ENCODE results near the gene ZNF490. TPM values are rescaled to one million over a fixed set of nuclear protein-coding genes. Genes with fewer than 3 reads are reported as not detected.

Gene ZNF490
- total and polyA plus RNA-seq, 2 donors (not counting 1 experiment from before 2014, with no cell fraction given), result 5.7 to 21.2 TPM

DNA sequence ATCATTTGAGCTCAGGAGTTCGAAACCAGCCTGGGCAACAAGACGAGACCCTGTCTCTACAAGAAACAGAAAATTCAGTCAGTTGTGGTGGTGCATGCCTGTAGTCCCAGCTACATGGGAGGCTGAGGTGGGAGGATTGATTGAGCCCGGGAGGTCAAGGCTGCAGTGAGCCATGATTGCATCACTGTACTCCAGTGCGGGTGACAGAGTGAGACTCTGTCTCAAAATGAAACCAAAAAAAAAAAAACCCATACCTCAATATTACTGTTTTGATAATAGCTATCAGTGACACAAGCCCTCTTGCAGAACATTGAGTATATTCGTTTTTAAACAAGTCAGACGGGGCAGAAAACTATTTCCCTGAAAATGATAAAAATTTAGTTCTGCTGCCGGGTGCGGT is 16.3 kb upstream of the ZNF490 start:
- Histone ChIP-seq H3K79me2 (ENCODE audit: control insufficient read depth, insufficient read depth, low read length) (peaks cover 69% of the 10 kb centered on the region), H3K27ac (ENCODE audit: low read length in 2 of 2) (no peak overlapping the region), H4K20me1 (ENCODE audit: control insufficient read depth, insufficient read depth, low read length, poor library complexity, severe bottlenecking) (peaks cover 29% of the 10 kb centered on the region), H3K4me2 (replicated peaks; ENCODE audit: low read depth, low read length, poor library complexity, severe bottlenecking) (no peak overlapping the region), H3K9ac (ENCODE audit: low read length) (no peak overlapping the region), H2AFZ (ENCODE audit: insufficient read depth, low read depth, low read length, poor library complexity, severe bottlenecking) (no peak overlapping the region), H3K9me3 (ENCODE audit: control extremely low read depth in 1 of 3, control insufficient read depth in 2 of 3, insufficient read depth in 1 of 3, low read length in 2 of 3) (peaks cover 13 to 23% (median 15%) of the 10 kb centered on the region in 3 donors), H3K36me3 (replicated peaks in 1 of 2; ENCODE audit: control extremely low read depth in 1 of 2, control insufficient read depth in 1 of 2, extremely low read depth in 1 of 2, insufficient read depth in 2 of 2, low read length in 1 of 2) (peaks cover 23 to 58% of the 10 kb centered on the region in 2 experiments), H3K4me1 (ENCODE audit: control insufficient read depth in 2 of 2, insufficient read depth in 2 of 2, low read length in 2 of 2) (peaks cover 0 to 3% of the 10 kb centered on the region in 2 donors), H3K27me3 (replicated peaks in 1 of 4; ENCODE audit: control extremely low read depth in 1 of 4, control insufficient read depth in 3 of 4, insufficient read depth in 4 of 4, low read length in 3 of 4) (no peaks in the 10 kb centered on the region), H3K4me3 (ENCODE audit: control extremely low read depth in 1 of 5, extremely low read depth in 1 of 5, insufficient read depth in 1 of 5, low read depth in 2 of 5, low read length in 4 of 5) (no peak overlapping the region)
- H3K9me3 Mint-ChIP-seq (ENCODE audit: insufficient read depth), result peaks cover 6% of the 10 kb centered on the region
- no peaks in the 10 kb centered on the region for H3K27me3 Mint-ChIP-seq
- H3K27ac Mint-ChIP-seq, result no peak overlapping the region
- peaks cover 4% of the 10 kb centered on the region for H3K4me1 Mint-ChIP-seq
- POLR2A ChIA-PET, result no interaction called here
- CTCF ChIA-PET, result interaction anchor here (1.4 kb wide), 1 partner anchor 13 kb away, joined by 5 read pairs; no protein-coding TSS in a partner anchor
- intact Hi-C loops (cut with micrococcal nuclease), result no loop called here
- no peak overlapping the region for H3K4me3 Mint-ChIP-seq
- ATAC-seq (ENCODE audit: low read depth) (no peak), DNase-seq (no peak)
- 74% methylated on average over 4 of the region's 8 CpGs for whole genome bisulfite sequencing (ENCODE audit: insufficient coverage)
- no peak for TF ChIP-seq EZH2 (IDR thresholded peaks at IDR 0.05; ENCODE audit: borderline replicate concordance, insufficient read depth, low read depth, low read length, poor library complexity, severe bottlenecking)
- TF ChIP-seq, protein P1, sequence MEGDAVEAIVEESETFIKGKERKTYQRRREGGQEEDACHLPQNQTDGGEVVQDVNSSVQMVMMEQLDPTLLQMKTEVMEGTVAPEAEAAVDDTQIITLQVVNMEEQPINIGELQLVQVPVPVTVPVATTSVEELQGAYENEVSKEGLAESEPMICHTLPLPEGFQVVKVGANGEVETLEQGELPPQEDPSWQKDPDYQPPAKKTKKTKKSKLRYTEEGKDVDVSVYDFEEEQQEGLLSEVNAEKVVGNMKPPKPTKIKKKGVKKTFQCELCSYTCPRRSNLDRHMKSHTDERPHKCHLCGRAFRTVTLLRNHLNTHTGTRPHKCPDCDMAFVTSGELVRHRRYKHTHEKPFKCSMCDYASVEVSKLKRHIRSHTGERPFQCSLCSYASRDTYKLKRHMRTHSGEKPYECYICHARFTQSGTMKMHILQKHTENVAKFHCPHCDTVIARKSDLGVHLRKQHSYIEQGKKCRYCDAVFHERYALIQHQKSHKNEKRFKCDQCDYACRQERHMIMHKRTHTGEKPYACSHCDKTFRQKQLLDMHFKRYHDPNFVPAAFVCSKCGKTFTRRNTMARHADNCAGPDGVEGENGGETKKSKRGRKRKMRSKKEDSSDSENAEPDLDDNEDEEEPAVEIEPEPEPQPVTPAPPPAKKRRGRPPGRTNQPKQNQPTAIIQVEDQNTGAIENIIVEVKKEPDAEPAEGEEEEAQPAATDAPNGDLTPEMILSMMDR (IDR thresholded peaks at IDR 0.05), result no peak

DNA sequence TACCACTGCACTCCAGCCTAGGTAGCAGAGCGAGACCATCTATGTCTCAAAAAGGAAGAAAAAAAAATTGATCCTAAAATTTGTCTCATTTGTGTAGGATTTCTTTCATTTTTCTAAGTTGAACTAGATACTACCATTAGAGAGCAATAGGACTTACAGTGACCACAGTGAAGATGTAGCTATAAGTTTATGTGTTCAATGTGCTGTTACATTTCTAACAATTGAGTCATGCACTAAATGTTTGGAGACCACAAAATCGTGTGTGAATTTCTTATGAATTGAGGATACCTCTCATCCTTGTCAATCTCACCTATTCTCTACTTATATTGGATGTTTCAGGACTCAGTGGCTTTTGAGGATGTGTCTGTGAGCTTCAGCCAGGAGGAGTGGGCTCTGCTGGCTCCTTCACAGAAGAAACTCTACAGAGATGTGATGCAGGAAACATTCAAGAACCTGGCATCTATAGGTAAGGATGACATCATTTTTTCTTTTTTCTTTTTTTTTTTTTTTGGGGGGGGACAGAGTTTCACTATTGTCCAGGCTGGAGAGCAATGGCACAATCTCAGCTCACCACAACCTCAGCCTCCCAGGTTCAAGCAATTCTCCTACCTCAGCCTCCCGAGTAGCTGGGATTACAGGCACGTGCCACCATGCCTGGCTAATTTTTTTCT is 12.9 kb upstream of the ZNF490 start:
- ATAC-seq (ENCODE audit: low read depth) (no peak), DNase-seq (no peak)
- Mint-ChIP-seq H3K27me3 (no peaks in the 10 kb centered on the region), H3K4me3 (no peak overlapping the region), H3K27ac (no peak overlapping the region), H3K4me1 (peaks cover 21% of the 10 kb centered on the region), H3K9me3 (ENCODE audit: insufficient read depth) (peaks cover 3% of the 10 kb centered on the region)
- H3K36me3 ChIP-seq (replicated peaks in 1 of 2; ENCODE audit: control extremely low read depth in 1 of 2, control insufficient read depth in 1 of 2, extremely low read depth in 1 of 2, insufficient read depth in 2 of 2, low read length in 1 of 2), result peaks cover 15 to 45% of the 10 kb centered on the region in 2 experiments
- H3K4me1 ChIP-seq (ENCODE audit: control insufficient read depth in 2 of 2, insufficient read depth in 2 of 2, low read length in 2 of 2), result peaks cover 12 to 16% of the 10 kb centered on the region in 2 donors
- peaks cover 50% of the 10 kb centered on the region for H4K20me1 ChIP-seq (ENCODE audit: control insufficient read depth, insufficient read depth, low read length, poor library complexity, severe bottlenecking)
- TF ChIP-seq EZH2 (IDR thresholded peaks at IDR 0.05; ENCODE audit: borderline replicate concordance, insufficient read depth, low read depth, low read length, poor library complexity, severe bottlenecking), result no peak
- TF ChIP-seq, protein P1 (IDR thresholded peaks at IDR 0.05), result no peak
- peaks cover 9 to 17% (median 9%) of the 10 kb centered on the region in 3 donors for H3K9me3 ChIP-seq (ENCODE audit: control extremely low read depth in 1 of 3, control insufficient read depth in 2 of 3, insufficient read depth in 1 of 3, low read length in 2 of 3)
- no peak overlapping the region for H3K4me2 ChIP-seq (replicated peaks; ENCODE audit: low read depth, low read length, poor library complexity, severe bottlenecking)
- no peak overlapping the region for H3K4me3 ChIP-seq (ENCODE audit: control extremely low read depth in 1 of 5, extremely low read depth in 1 of 5, insufficient read depth in 1 of 5, low read depth in 2 of 5, low read length in 4 of 5)
- H3K9ac ChIP-seq (ENCODE audit: low read length), result no peak overlapping the region
- ChIA-PET POLR2A (interaction anchor here (0.5 to 0.7 kb wide), 3 partner anchors 16 to 857 kb away, joined by 4 to 7 read pairs (median 7); partner anchors contain the start of gene ZNF441), CTCF (interaction anchor here (0.6 to 1.6 kb wide), 4 partner anchors 9 to 1459 kb away, joined by 3 to 6 read pairs (median 4); no protein-coding TSS in a partner anchor)
- no peaks in the 10 kb centered on the region for H3K27me3 ChIP-seq (replicated peaks in 1 of 4; ENCODE audit: control extremely low read depth in 1 of 4, control insufficient read depth in 3 of 4, insufficient read depth in 4 of 4, low read length in 3 of 4)
- intact Hi-C loops (cut with micrococcal nuclease), result no loop called here
- no peak overlapping the region for H2AFZ ChIP-seq (ENCODE audit: insufficient read depth, low read depth, low read length, poor library complexity, severe bottlenecking)
- H3K27ac ChIP-seq (ENCODE audit: low read length in 2 of 2), result peak overlapping the region in 1 of 2 donors; percentile 18
- 100% methylated on average over 2 of the region's 4 CpGs for WGBS (ENCODE audit: insufficient coverage)
- peaks cover 85% of the 10 kb centered on the region for H3K79me2 ChIP-seq (ENCODE audit: control insufficient read depth, insufficient read depth, low read length)

Data from B cell (primary cell).